Heart right ventricle (tissue), 16 donors: ENCODE data around the gene IRX6. TPM values are rescaled to one million over a fixed set of nuclear protein-coding genes. Genes with fewer than 3 reads are reported as not detected.

Experiments used
- ATAC-seq, 8 donors: fragments of 200-7000 bp; cut with Tn5 transposase; one replicate each; pipeline ENCODE4 v1.9.1; 2020; ENCODE audit warnings: mild to moderate bottlenecking in 8 of 8, moderate library complexity in 8 of 8, moderate number of reproducible peaks in 1 of 8
- DNase-seq, 2 donors: peaks; one replicate each; pipeline ENCODE4 v3.0.0-alpha.2; 2020
- H3K27ac ChIP-seq, 10 donors: fragments of 200-600 bp; sonication (generic) in 2 of 10; one replicate each; pipeline versions ENCODE4 v1.5.0 to v1.8.0; 2020 to 2022; ENCODE audit warnings: mild to moderate bottlenecking in 3 of 10
- H3K27me3 ChIP-seq, 7 donors: fragments of 200-600 bp; one replicate each; pipeline ENCODE4 v1.8.0; 2021 to 2022; ENCODE audit warnings: mild to moderate bottlenecking in 2 of 7
- H3K36me3 ChIP-seq, 9 donors: fragments of 200-600 bp; sonication (generic) in 1 of 9; one replicate each; pipeline versions ENCODE4 v1.5.0 to v1.8.0; 2020 to 2022; ENCODE audit warnings: mild to moderate bottlenecking in 2 of 9
- H3K4me1 ChIP-seq, 9 donors: fragments of 200-600 bp; sonication (generic) in 1 of 9; one replicate each; pipeline versions ENCODE4 v1.5.0 to v1.8.0; 2020 to 2022; ENCODE audit warnings: mild to moderate bottlenecking in 4 of 9
- H3K4me3 ChIP-seq, 10 donors: fragments of 200-600 bp; sonication (generic) in 2 of 10; one replicate each; pipeline versions ENCODE4 v1.5.0 to v1.8.0; 2020 to 2022; ENCODE audit warnings: mild to moderate bottlenecking in 7 of 10, moderate library complexity in 2 of 10
- H3K9me3 ChIP-seq, 11 donors: fragments of 200-600 bp in 10 of 11; sonication (generic) in 2 of 11; one replicate each; pipeline versions ENCODE4 v1.5.0 to v1.8.0; 2013 to 2022; ENCODE audit warnings: mild to moderate bottlenecking in 2 of 11, control low read depth in 1 of 11, moderate library complexity in 1 of 11
- CTCF ChIP-seq, 9 donors: fragments of 200-600 bp; sonication (generic) in 2 of 9; IDR thresholded peaks; one replicate each; pipeline versions ENCODE4 v1.5.0 to v1.8.0; 2021 to 2022; ENCODE audit warnings: antibody characterized with exemption in 9 of 9, mild to moderate bottlenecking in 5 of 9, moderate library complexity in 1 of 9
- WGBS, 2 donors: extraction: QIAGEN DNeasy Blood & Tissue Kit; methylation state at CpG; one replicate each; pipeline ENCODE4 v1.1.7; 2013; ENCODE audit warnings: inconsistent platforms in 1 of 2; 5-methylcytosine and 5-hydroxymethylcytosine counted together
- intact Hi-C, 10 donors: fragments of 100-400 bp; cut with DNase I; formaldehyde crosslinking; loops; one replicate each; pipeline versions ENCODE4 v1.11.1 to v1.14.2; 2022
- polyA plus RNA-seq, 2 donors: library from polyadenylated mRNA; stranded (reverse); fragments of 200-250 nt; gene quantifications; one replicate each; pipeline ENCODE4 v1.2.3, GENCODE V29; 2013
- total RNA-seq, 10 donors: library from RNA; stranded (reverse); fragmentation: NEBNext Ultra II Directional in 3 of 10; extraction: Animal tissue kit (Norgen Biotek cat#: 25700) in 3 of 10; gene quantifications; one replicate each; pipeline versions ENCODE4 v1.2.1 to v1.2.4, GENCODE V29; 2021 to 2023
- donor health status: Arrhythmogenic right ventricular cardiomyopathy.
- donor health status: ischemic (EF 13 %, LVEDD 7.1; RV severe dilation, severe dysfunction).
- donor health status: healthy with polysubstance abuse.
- donor health status: DM: no; HTN: yes; CAD: no.
- donor health status: DM: no; HTN: no; CAD: no.
- donor health status: ischemic (EF 25% LVEDD 6.9; RV normal size, moderate dysfunction).
- donor health status: ischemic (EF 25% LVEDD 5.7; RV mildly dilated, moderate dysfunction).
- donor health status: healthy.
- donor health status: DM: yes; HTN: yes; CAD: no.
- donor health status: Ischemic cardiomyopathy.
- donor health status: ischemic (EF 35%, LVEDD 5.7; RV mildly dilated, moderate dysfunction).
- donor health status: nonischemic (EF 11% LVEDD 7.7; RV severe dilation, severe dysfunction).
- donor health status: DM: yes; HTN: yes; CAD: no.
- donor health status: PGD.
- donor health status: ischemic (EF 29% LVEDD 5.4; RV normal size, mild dysfunction).
- donor health status: nonischemic (EF 23%, LVEDD 6.1; RV moderate dilation, normal function).

The IRX6 gene
- total and polyA plus RNA-seq, 12 donors, result 0.18 to 28.1 (median 12.5) TPM

- Histone ChIP-seq H3K4me3 (no peak overlapping the region), H3K36me3 (no peaks in the 10 kb centered on the region), H3K9me3 (no peaks in the 10 kb centered on the region), H3K27me3 (peaks cover 0 to 60% (median 0%) of the 10 kb centered on the region in 7 donors), H3K4me1 (peaks cover 0 to 62% (median 27%) of the 10 kb centered on the region in 9 donors), H3K27ac (peak overlapping the region in 4 of 10 donors; percentile 25 to 82 (median 66))
- intact Hi-C loops, result loop anchor here in 5 of 10 donors (5.0 to 10.0 kb wide), 5 partner anchors 47 to 1084 kb away; partner anchors contain the start of genes IRX5 (in 2 of the 5), IRX3 (in 1 of the 5) and IRX6 (in 1 of the 5)
- no peak for ATAC-seq
- DNase-seq, result no peak
- 52 to 59% methylated on average over 5 of the region's 5 CpGs for WGBS, 2 donors
- TF ChIP-seq CTCF (IDR thresholded peaks at IDR 0.05), result no peak
Observed at GRCh38 chr16:55369151-55369550, 45.1 kb downstream of the IRX6 start.

- Histone ChIP-seq H3K4me3 (peak overlapping the region in 2 of 10 donors; percentile 17 to 23), H3K36me3 (no peaks in the 10 kb centered on the region), H3K27ac (peak overlapping the region in 8 of 10 donors; percentile 16 to 89 (median 84)), H3K9me3 (no peaks in the 10 kb centered on the region), H3K27me3 (peaks cover 0 to 57% (median 0%) of the 10 kb centered on the region in 7 donors), H3K4me1 (peaks cover 0 to 70% (median 27%) of the 10 kb centered on the region in 9 donors)
- WGBS, 2 donors, result 11 to 12% methylated on average over 26 of the region's 26 CpGs
- DNase-seq (peak; percentile 73 to 74), ATAC-seq (peak; percentile 76 to 90 (median 82))
- peak in 8 of 9 donors; percentile 47 to 78 (median 56) for TF ChIP-seq CTCF (IDR thresholded peaks at IDR 0.05)
- intact Hi-C loops, result loop anchor here in 6 of 10 donors (2.0 to 10.0 kb wide), 7 partner anchors 46 to 1596 kb away; partner anchors contain the start of genes IRX5 (in 4 of the 6), IRX3 (in 1 of the 6) and IRX6 (in 1 of the 6)
Observed at GRCh38 chr16:55370762-55371482, 46.9 kb downstream of the IRX6 start.

GRCh38 chr16:55372792-55373488, 48.9 kb downstream of the IRX6 start:
- ATAC-seq (peak; percentile 27 to 85 (median 78)), DNase-seq (peak; percentile 44 to 71)
- intact Hi-C loops, result loop anchor here in 6 of 10 donors (5.0 to 10.0 kb wide), 6 partner anchors 101 to 1598 kb away; partner anchors contain the start of genes IRX5 (in 4 of the 6) and IRX3 (in 1 of the 6)
- H3K4me3 ChIP-seq, result no peak overlapping the region
- no peaks in the 10 kb centered on the region for H3K9me3 ChIP-seq
- peak overlapping the region; percentile 32 to 89 (median 82) for H3K27ac ChIP-seq
- H3K4me1 ChIP-seq, result peaks cover 0 to 54% (median 16%) of the 10 kb centered on the region in 9 donors
- no peak for TF ChIP-seq CTCF (IDR thresholded peaks at IDR 0.05)
- WGBS, 2 donors, result 43 to 56% methylated on average over 12 of the region's 12 CpGs
- peaks cover 0 to 49% (median 0%) of the 10 kb centered on the region in 7 donors for H3K27me3 ChIP-seq
- H3K36me3 ChIP-seq, result no peaks in the 10 kb centered on the region

- no peaks in the 10 kb centered on the region for H3K36me3 ChIP-seq
- no peak for TF ChIP-seq CTCF (IDR thresholded peaks at IDR 0.05)
- no peaks in the 10 kb centered on the region for H3K9me3 ChIP-seq
- no peak overlapping the region for H3K4me3 ChIP-seq
- H3K27me3 ChIP-seq, result peaks cover 0 to 44% (median 0%) of the 10 kb centered on the region in 7 donors
- H3K4me1 ChIP-seq, result peaks cover 0 to 50% (median 10%) of the 10 kb centered on the region in 9 donors
- DNase-seq, result no peak
- peak overlapping the region; percentile 32 to 89 (median 82) for H3K27ac ChIP-seq
- intact Hi-C loops, result loop anchor here in 6 of 10 donors (5.0 to 10.0 kb wide), 6 partner anchors 101 to 1599 kb away; partner anchors contain the start of genes IRX5 (in 4 of the 6) and IRX3 (in 1 of the 6)
- ATAC-seq, result peak in 4 of 8 donors; percentile 3 to 39 (median 18)
Observed at GRCh38 chr16:55373489-55373832, 49.5 kb downstream of the IRX6 start.
